Neural cell (in vitro differentiated cells): ENCODE results near the gene ZFYVE19.

Experiments
- EP300 ChIP-seq: fragments of 450-650 bp; conservative IDR thresholded peaks from 2 replicates; pipeline ENCODE4 v1.6.1; 2014; ENCODE audit warnings: antibody characterized with exemption, mild to moderate bottlenecking, moderate library complexity; ENCODE audit not compliant: poor library complexity, severe bottlenecking
- EZH2 ChIP-seq: fragments of 200-600, 300-800 bp; shearing (Covaris generic), sonication (generic); IDR thresholded peaks from 2 replicates; pipeline ENCODE4 v1.6.1; 2014; ENCODE audit warnings: antibody characterized with exemption, low read length, borderline replicate concordance, mild to moderate bottlenecking; ENCODE audit not compliant: insufficient read depth, poor library complexity, severe bottlenecking
- MXI1 ChIP-seq: fragments of 450-650 bp; conservative IDR thresholded peaks from 2 replicates; pipeline ENCODE4 v1.6.1; 2014; ENCODE audit warnings: antibody characterized with exemption, mild to moderate bottlenecking; ENCODE audit not compliant: poor library complexity, severe bottlenecking
- POLR2AphosphoS5 ChIP-seq: IDR thresholded peaks from 2 replicates; pipeline ENCODE4 v1.6.1; 2012
- TAF1 ChIP-seq: IDR thresholded peaks from 2 replicates; pipeline ENCODE4 v1.6.1; 2012; ENCODE audit warnings: low read depth
- TF ChIP-seq, protein P1 (sequence below): fragments of 450-650 bp; IDR thresholded peaks from 2 replicates; pipeline ENCODE4 v1.5.1; 2014; ENCODE audit warnings: antibody characterized with exemption, mild to moderate bottlenecking, moderate library complexity; ENCODE audit not compliant: poor library complexity, severe bottlenecking

DNA sequence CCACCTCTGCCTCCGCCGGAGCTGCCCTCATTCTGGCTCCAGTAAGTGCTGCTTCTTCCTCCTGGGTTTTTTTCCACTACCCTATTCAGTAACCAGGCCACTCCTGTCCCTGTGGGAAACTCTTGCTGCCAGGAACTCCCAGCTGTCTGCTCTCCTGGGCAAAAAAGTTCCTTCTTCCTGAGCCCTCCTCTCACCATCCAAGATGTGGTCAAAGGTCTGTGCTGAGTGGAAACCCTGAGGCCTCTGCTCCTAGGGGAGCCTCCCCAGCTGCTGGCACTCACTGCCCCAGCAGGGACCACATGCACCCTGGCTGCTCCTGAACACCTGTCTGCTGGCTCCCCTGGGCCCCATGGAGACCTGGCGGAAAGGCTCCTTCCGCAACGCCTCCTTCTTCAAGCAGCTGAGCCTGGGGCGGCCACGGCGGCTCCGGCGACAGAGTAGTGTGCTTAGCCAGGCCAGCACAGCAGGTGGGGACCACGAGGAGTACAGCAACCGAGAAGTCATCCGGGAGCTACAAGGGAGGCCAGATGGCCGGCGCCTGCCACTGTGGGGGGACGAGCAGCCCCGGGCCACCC, 36.7 kb upstream of the ZFYVE19 start:
- TF ChIP-seq POLR2AphosphoS5: no peak
- no peak for TF ChIP-seq TAF1
- TF ChIP-seq, protein P1, sequence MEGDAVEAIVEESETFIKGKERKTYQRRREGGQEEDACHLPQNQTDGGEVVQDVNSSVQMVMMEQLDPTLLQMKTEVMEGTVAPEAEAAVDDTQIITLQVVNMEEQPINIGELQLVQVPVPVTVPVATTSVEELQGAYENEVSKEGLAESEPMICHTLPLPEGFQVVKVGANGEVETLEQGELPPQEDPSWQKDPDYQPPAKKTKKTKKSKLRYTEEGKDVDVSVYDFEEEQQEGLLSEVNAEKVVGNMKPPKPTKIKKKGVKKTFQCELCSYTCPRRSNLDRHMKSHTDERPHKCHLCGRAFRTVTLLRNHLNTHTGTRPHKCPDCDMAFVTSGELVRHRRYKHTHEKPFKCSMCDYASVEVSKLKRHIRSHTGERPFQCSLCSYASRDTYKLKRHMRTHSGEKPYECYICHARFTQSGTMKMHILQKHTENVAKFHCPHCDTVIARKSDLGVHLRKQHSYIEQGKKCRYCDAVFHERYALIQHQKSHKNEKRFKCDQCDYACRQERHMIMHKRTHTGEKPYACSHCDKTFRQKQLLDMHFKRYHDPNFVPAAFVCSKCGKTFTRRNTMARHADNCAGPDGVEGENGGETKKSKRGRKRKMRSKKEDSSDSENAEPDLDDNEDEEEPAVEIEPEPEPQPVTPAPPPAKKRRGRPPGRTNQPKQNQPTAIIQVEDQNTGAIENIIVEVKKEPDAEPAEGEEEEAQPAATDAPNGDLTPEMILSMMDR: no peak
- no peak for TF ChIP-seq MXI1
- TF ChIP-seq EP300: no peak
- no peak for TF ChIP-seq EZH2
